HL-60 (cell line): ENCODE data around the gene C19orf73.

Experiments
- DNase-seq, 2 experiments: peaks; one replicate each; pipeline ENCODE4 v3.0.0-alpha.2; 2010 to 2020; ENCODE audit warnings: low read depth in 1 of 2, low spot score in 1 of 2
- H3K27ac ChIP-seq: fragments of 250-450 bp; sonication (Bioruptor Pico); replicated peaks from 2 replicates; pipeline ENCODE4 v1.5.1; 2020; ENCODE audit warnings: mild to moderate bottlenecking, moderate library complexity
- H3K27me3 ChIP-seq: fragments of 250-450 bp; sonication (Bioruptor Pico); 2 replicates; pipeline ENCODE4 v1.5.1; 2021; ENCODE audit warnings: mild to moderate bottlenecking, moderate library complexity; ENCODE audit not compliant: insufficient read depth, poor library complexity, severe bottlenecking
- H3K4me3 ChIP-seq: replicated peaks from 2 replicates; pipeline ENCODE4 v1.5.1; 2011; ENCODE audit warnings: mild to moderate bottlenecking, control low read depth, low read length; ENCODE audit not compliant: insufficient read depth
- GABPA ChIP-seq: IDR thresholded peaks from 2 replicates; pipeline ENCODE4 v1.6.1; 2012; ENCODE audit warnings: low read depth
- POLR2AphosphoS5 ChIP-seq: IDR thresholded peaks from 2 replicates; pipeline ENCODE4 v1.6.1; 2012; ENCODE audit warnings: low read depth
- SPI1 ChIP-seq: IDR thresholded peaks from 2 replicates; pipeline ENCODE4 v1.6.1; 2012; ENCODE audit warnings: low read depth, mild to moderate bottlenecking, borderline replicate concordance
- TF ChIP-seq, protein P1 (sequence below): IDR thresholded peaks from one replicate; pipeline ENCODE4 v1.5.1; 2011; ENCODE audit warnings: low read length, control low read depth, inconsistent platforms; ENCODE audit not compliant: insufficient read depth
- TF ChIP-seq, protein P2 (sequence below): IDR thresholded peaks from 2 replicates; pipeline ENCODE4 v1.6.1; 2012; ENCODE audit warnings: low read depth; ENCODE audit not compliant: insufficient replicate concordance

The C19orf73 gene

DNA sequence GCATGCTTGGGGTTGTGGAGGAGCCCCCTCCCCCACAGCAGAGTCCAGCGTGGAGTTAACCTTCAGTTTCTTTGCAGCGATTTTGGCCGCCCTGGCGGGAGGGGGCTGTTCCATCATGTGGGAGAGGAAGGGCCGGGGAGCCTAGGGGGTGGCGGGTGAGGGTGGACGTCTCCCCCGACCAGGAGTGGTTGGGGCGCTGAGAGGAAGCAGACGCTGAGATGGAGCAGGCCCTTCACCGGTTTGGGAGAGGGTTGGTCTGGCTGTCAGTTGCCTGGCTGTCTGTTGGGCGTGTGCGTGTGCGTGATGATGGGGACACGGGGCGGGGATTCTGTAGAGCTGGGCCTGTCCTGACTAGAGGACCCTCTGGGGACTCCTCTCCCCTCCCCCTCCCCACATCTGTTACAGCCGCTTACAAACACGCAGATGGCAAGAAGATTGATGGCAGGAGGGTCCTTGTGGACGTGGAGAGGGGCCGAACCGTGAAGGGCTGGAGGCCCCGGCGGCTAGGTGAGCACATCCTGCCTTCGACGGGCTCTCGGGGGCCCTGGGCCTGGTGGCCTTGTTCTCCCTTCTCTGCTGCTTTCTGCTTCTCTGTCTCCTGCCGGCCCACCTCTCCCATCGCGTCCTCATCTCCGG is 14.6 kb downstream of the C19orf73 start:
- Histone ChIP-seq H3K27me3 (no peaks in the 10 kb centered on the region), H3K27ac (no peak overlapping the region), H3K4me3 (no peak overlapping the region)
- no peak for DNase-seq
- peak; percentile 40; the same call in 1 of the 2 replicates for TF ChIP-seq POLR2AphosphoS5
- TF ChIP-seq, protein P1, sequence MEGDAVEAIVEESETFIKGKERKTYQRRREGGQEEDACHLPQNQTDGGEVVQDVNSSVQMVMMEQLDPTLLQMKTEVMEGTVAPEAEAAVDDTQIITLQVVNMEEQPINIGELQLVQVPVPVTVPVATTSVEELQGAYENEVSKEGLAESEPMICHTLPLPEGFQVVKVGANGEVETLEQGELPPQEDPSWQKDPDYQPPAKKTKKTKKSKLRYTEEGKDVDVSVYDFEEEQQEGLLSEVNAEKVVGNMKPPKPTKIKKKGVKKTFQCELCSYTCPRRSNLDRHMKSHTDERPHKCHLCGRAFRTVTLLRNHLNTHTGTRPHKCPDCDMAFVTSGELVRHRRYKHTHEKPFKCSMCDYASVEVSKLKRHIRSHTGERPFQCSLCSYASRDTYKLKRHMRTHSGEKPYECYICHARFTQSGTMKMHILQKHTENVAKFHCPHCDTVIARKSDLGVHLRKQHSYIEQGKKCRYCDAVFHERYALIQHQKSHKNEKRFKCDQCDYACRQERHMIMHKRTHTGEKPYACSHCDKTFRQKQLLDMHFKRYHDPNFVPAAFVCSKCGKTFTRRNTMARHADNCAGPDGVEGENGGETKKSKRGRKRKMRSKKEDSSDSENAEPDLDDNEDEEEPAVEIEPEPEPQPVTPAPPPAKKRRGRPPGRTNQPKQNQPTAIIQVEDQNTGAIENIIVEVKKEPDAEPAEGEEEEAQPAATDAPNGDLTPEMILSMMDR, result no peak
- TF ChIP-seq, protein P2, sequence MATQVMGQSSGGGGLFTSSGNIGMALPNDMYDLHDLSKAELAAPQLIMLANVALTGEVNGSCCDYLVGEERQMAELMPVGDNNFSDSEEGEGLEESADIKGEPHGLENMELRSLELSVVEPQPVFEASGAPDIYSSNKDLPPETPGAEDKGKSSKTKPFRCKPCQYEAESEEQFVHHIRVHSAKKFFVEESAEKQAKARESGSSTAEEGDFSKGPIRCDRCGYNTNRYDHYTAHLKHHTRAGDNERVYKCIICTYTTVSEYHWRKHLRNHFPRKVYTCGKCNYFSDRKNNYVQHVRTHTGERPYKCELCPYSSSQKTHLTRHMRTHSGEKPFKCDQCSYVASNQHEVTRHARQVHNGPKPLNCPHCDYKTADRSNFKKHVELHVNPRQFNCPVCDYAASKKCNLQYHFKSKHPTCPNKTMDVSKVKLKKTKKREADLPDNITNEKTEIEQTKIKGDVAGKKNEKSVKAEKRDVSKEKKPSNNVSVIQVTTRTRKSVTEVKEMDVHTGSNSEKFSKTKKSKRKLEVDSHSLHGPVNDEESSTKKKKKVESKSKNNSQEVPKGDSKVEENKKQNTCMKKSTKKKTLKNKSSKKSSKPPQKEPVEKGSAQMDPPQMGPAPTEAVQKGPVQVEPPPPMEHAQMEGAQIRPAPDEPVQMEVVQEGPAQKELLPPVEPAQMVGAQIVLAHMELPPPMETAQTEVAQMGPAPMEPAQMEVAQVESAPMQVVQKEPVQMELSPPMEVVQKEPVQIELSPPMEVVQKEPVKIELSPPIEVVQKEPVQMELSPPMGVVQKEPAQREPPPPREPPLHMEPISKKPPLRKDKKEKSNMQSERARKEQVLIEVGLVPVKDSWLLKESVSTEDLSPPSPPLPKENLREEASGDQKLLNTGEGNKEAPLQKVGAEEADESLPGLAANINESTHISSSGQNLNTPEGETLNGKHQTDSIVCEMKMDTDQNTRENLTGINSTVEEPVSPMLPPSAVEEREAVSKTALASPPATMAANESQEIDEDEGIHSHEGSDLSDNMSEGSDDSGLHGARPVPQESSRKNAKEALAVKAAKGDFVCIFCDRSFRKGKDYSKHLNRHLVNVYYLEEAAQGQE, result no peak

DNA sequence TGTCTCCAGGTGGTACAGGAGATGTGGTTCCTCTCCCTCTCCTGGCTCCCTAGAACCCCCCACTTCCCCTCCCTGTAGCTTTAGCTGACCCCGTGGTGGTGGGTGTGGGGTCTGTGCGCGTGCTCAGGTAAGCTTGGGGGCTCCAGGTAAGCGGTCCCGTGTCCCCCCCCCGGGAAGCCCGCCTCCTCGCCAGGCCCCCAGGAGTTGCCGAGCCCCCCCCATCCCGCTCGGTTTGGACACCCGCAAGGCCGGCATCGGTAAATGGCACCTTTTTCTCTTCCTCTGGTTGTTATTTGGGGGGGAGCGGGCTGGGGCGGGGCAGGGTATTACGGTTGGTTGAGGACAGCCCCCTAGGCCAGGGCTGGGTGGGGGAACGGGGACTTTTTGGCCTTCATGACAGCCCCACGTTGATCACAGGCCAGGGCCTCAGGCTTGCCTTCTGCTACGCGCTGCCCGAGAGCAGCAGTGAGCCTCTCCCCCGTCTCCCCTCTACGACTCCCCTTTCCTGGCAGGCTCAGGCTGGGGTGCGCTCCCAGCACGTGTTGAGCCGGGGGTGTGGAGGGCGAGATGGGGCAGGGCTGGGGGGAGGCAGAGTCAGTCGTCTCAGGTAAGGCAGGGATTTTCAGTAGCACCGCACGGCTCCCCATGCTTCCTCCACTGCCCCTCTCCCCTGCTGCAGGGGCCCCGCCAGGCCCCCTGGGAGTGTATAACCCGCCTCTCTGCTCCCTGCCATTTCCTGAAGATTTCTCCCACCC is 15.4 kb downstream of the C19orf73 start:
- no peak for DNase-seq
- H3K4me3 ChIP-seq, result no peak overlapping the region
- no peak overlapping the region for H3K27ac ChIP-seq
- no peaks in the 10 kb centered on the region for H3K27me3 ChIP-seq
- TF ChIP-seq GABPA, result no peak
- no peak for TF ChIP-seq POLR2AphosphoS5
- TF ChIP-seq, protein P1, result no peak
- TF ChIP-seq SPI1, result no peak
- TF ChIP-seq, protein P2, result no peak

DNA sequence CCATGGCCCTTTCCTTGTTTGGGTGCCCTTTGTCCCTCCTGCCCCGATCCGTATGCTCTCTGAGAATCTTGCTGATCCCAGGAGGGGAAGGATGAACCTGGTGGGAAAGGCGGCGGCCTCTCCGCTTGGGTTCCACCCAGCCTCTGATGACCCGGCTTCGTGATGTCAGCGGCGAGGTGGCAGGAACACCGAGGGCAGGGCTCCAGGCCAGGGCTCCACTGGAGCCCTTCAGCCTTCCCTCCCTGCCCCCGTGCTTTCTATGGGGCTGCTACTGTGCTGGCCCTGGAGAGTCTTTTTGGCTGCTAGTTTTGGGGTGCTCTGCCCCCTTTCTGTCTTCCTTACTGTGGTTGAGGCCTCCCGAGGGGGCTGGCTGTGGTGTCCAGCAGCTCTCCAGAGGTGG is 16.6 kb downstream of the C19orf73 start:
- Histone ChIP-seq H3K27me3 (no peaks in the 10 kb centered on the region), H3K4me3 (no peak overlapping the region), H3K27ac (no peak overlapping the region)
- TF ChIP-seq, protein P1, result no peak
- TF ChIP-seq SPI1 (no peak), POLR2AphosphoS5 (no peak)
- TF ChIP-seq, protein P2, result no peak
- DNase-seq, result no peak
